CD4-positive, alpha-beta T cell treated with Interleukin-2 at 100 ng/mL for 4 hours (primary cell): Measurements from ENCODE around the gene PNPLA7.
"Not testable (repeated sequence)": the region's sequence is repeated elsewhere in the genome, so short reads cannot be mapped to it uniquely, and the experiment has no call there.

Experiments
- DNase-seq: peaks from one replicate; pipeline ENCODE4 v3.0.0-alpha.2; 2020; ENCODE audit warnings: low spot score

PNPLA7 gene

DNA sequence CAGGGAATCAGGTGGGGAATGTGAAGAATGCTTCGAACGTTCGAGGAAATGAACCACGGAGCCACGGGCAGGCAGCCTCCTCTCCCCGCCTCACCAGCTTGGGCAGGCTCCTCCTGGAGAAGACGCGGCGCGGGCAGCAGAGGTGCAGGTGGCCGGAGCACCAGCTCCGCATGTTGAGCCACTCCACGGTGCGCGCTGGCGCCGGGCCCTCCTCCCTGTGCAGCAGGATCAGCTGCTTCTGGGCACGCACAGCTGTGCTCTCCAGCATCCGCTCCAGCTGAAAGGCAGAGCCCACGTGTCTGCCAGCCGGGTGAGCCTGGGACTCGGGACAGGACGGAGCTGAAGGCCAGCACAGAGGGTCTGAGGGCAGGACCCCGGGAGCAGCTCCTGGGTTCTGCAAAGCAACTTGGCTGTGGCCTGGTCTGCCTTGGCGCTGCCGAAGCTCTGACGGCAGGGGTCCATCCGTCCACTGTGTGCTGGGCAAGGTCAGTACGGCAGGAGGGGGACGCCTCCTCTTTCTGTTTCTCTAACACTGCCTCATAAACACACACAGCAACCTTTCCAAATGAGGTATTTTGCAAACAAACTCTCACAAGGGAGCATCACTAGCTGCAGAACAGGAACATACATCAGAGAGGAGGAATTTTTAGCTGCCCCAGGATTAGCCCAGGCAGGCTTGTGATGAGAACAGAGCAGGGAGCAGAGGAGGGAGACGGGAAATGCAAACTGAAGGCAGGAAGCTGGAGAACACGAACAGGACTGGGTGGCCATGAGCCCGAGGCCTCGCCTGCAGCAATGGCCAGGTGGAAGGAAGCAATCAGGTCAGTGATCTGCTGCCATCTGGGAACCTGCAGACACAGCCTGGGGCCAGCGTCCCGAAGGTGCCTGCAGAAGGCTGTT is 71.0 kb downstream of the PNPLA7 start:
- no peak for DNase-seq

DNA sequence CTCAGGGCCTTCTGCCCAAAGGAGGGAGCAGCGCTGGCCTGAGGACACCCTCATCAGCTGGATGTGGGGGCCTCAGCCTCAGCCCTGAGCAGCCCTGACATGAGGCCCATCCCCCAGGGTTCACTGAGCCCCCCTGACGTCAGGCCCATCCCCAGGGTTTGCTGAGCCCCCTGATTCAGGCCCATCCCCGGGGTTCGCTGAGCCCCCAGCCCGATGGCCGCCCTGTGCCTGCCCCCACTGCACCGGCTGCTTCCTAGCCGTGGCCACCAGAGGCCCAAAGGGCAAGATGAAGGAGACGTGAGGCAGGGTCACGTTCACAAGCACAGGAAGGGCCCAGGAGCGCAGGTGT is 71.6 kb downstream of the PNPLA7 start:
- no peak for DNase-seq

DNA sequence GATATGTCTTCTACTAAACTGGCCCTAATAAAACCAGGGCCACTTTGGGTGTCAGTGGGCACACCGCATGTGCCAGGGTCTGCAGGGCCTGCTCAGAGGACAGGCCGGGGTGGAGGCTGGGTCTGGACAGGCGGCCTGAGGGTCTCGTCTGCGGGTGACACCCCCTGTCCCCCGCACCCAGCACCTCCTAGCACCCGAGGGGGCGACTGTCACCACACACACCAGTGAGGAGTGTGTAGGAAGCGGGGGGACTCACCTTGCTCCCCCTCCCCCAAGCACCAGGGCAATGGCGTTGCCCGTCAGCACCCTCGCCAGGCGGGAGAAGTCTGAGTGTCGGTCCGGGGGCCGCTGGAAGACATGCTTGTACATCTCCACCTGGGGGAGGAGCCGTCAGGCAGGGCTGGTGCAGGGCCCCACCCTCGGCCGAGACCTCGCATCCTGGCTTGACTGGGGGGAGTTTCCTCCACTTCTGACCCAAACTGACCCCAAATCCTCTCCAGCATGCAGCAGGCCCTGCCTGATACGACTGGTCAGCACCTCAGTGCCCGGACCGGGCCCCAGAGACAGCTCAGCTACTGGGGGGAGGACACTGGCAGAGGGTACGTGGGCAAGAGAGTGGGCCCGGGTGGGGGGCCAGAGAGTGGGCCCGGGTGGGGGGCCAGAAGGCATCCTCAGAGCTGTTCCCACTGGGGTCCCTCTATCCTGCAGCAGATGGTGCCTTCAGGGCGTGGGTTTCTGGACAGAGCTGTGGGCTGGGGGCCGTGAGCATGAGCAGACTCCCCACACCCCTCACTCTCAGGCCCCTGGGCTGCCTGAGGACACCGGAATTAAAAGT is 72.2 kb downstream of the PNPLA7 start:
- no peak for DNase-seq

DNA sequence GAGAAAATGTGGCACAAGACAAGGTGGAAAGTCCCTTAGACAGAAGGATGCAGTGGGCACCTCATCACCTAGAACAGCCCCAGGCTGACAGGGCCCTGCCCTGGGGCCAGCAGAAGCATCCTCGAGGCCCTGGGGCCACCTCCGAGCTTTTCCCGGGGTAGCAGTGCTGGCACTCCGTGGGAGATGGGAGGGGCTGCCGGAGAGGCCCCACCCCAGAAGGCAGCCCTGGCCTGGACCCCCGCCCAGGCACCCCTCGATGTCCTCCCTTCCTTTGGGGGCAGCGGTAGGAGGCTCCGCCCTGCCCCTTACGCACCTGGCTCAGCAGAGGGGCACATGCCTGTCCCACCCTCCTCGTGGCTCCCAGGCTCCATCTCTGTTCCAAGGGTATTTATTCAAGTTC is 73.3 kb downstream of the PNPLA7 start:
- DNase-seq, result no peak

DNA sequence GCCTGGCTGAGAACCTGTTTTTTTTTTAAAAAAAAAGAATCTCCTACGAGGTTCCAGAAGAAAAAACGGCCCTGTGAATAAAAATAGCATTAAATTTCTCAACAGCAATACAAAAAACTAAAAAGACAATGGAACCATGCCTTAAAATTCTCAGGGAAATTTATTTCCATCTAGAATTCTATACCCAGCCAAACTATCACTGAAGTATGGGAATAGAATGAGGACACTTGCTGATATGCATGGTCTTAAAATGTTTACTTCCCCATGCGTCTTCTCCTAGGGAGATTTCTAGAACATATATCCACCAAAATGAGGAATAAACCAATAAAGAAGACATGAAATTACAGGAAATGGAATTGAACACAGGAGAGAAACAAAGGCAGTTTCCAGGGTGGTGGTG is 74.5 kb downstream of the PNPLA7 start:
- DNase-seq, result no peak

DNA sequence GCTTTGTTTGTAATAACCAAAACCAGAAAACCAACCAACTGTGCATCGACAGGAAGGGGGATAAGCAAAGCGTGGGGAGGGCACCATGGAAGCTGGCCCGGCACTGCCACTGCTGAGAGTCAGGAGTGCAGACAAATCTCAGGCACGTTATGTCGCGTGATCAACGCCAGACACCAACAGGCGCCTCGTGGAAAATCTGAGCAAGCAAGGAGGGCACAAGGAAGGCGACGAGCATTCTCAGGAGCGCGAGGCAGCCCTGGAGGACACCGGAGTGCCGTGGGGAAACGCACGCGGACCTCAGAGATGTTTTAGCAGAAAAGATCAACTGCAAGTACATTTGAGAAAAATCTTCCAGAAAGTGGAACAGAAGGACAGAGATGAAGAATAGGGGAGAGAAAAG is 75.9 kb downstream of the PNPLA7 start:
- no peak for DNase-seq

DNA sequence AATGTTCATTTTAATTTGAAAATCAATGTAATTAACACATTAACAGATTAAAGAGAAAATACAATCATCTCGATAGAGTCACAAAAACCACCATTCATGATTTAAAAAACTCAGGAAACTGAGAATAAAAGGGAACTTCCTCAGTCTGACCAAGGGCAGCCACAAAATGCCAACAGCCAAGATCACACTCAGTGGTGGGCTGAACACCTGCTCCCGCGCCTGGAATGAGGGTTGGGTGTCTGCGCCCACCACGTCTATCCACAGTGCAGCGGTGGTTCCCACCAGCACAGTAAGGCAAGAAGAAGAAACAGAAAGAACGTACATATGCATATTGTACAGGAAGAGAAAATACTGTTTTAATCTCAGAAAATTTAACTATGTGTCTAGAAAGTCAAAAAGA is 79.4 kb downstream of the PNPLA7 start:
- no peak for DNase-seq

DNA sequence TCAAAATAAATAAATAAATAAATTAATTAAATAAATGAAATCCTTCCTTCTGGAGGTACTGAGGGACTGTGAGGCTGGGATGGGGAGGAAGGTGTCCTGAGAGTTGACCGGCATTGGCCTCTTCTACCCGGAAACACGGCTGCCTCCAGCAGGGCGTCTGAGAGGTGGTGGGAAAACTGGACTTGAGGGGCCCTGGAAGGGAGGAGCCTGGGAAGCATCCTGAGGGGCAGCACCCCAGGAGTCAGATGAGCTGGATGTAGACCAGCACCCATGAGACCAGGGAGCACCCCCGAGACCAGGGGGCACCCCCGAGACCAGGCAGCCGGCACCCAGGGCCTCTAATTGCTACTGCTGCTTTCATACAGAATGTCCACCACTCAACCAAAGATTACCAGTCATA is 82.3 kb downstream of the PNPLA7 start:
- DNase-seq, result no peak

DNA sequence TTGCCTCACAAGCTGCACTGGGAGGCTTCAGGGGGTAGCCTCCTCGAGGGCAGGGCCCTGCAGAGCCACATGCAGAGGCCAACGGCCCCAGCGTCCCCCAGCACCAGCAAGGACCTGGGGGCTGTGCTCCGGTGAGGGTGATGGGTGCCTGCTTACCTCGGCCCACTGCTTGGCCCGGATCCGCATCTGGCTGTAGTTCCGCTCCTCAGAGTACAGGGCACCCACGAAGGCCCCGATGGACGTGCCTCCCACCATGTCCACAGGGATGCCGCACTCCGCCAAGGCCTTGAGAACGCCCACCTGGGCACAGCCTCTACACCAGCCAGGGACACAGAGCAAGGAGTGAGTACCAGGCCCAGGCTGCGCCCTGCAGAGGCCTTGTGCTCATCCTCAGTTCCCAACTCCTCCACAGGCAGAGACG is 83.0 kb downstream of the PNPLA7 start:
- no peak for DNase-seq

DNA sequence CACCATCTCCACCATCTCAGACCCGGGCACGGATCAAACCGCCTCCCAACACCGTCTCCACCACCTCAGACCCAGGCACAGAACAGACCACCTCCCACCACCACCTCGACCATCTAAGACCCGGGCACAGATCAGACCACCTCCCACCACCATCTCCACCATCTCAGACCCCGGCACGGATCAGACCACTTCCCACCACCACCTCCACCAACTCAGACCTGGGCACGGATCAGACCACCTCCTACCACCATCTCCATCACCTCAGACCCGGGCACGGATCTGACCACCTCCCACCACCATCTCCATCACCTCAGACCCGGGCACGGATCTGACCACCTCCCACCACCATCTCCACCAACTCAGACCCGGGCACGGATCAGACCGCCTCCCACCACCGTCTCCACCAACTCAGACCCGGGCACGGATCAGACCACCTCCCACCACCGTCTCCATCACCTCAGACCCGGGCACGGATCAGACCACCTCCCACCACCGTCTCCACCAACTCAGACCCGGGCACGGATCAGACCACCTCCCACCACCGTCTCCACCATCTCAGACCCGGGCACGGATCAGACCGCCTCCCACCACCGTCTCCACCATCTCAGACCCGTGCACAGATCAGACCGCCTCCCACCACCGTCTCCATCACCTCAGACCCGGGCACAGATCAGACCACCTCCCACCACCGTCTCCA is 83.7 kb downstream of the PNPLA7 start:
- not testable (repeated sequence) for DNase-seq

DNA sequence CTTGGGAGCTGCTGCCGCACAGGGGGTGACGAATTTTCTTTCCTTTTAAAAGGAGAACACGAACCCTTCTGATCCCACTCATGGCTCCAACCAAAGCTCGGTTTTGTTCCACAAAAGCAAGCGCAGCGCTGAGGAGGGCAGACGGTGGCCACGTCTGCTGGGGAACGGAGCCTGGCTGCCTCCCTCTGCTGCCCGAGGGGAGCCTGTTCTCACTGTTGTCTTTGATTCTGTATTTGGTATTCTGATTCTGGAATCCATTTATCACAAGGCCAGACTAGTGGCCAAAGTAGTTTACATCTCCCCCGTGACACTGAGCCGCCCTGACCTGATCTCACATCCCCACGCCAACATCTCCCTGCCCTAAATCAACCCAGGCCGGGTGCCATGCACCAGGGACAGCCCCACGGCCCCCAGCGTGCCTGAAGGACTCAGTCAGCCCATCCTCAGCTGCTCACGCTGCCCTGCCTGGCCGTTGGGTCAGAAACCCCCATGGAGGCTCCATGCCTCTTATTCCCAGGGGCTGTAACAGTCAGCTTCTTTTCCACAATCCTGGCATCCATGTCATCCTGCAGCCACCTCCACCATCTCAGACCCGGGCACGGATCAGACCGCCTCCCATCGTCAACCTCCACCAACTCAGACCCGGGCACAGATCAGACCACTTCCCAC is 84.3 kb downstream of the PNPLA7 start:
- no peak for DNase-seq

DNA sequence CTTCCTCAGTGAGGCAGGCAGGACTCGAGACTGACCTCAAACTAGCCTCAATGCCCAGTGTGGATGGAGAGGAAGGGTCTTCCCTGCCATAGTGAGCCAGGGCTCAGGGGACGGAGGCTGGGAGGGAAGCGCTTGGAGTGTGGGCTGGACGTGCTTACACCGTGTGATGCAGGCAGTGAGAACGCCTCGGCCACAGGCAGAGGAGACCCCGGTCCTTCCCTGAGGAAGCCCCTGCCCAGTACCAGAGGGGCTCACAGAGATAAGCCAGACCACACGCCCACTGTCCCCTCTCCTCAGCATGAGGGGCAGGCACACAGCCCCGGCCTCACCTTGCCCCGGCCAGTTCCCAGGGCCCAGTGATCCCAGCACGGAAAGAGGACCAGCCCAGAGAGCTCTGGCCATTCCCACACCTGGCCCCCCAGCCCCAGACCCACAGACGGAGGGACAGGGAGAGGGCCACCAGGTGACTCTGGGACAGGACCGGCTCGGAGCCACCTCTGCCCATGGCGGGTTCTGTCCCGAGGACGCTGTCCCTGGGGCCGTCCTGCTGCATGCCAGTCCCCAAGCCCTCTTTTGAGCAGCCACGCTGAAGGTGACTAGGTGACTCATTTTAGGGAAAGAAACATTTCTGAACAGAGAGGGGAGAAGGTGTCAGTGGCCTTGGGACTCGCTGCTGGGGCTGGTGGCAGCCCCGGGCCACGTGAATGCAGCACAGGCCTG is 85.0 kb downstream of the PNPLA7 start:
- DNase-seq, result no peak

DNA sequence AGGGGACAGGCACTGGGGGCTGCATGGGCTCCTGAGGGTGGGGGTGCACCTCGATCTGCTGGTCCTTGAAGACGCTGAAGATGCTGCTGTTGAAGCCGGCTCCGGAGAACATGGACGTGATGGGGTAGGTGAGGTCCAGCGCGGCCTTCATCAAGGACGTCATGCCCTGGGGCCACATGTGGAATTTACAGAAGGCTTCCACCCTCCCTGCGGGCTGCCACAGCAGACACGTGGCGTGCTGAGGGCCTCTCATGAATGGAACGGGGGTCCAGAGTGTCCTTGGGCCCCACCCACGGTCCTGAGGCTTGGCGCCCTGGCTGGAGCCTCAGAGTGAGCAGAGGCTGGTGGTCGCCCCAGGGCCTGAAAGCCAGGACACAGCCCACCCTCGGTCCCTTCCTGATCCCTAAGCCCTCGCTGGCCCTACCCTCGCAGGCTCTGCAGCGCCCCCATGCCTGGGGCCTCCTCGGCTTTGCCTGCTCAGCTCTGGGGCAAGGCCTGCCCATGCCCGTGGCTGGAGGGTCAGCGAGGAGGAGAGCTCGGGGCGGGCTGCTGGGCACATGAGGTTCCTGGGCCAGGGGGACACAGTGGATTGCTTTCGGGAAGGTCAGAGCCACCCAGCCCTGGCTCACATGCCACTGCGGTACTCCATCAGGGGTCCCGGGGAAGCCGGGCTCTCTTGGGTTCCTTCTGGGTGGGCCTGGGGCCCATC is 85.8 kb downstream of the PNPLA7 start:
- DNase-seq, result no peak

DNA sequence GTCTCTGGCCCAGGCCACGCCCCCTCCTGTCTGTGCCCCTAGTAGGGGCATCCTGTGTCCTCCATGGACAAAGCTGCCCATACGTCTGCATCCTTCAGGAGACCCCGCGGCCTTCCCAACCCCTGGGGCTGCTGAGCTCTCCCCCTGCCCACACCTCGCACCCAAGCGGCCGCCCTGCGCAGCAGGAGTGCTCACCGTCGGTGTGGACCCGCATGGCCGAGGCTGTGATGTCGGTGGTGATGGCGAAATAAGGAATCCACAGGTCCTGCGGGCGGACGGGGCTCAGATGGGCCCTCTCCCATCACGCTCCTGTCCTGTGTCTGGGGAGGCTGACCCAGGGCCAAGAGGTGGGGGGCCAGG is 86.3 kb downstream of the PNPLA7 start:
- DNase-seq, result no peak

DNA sequence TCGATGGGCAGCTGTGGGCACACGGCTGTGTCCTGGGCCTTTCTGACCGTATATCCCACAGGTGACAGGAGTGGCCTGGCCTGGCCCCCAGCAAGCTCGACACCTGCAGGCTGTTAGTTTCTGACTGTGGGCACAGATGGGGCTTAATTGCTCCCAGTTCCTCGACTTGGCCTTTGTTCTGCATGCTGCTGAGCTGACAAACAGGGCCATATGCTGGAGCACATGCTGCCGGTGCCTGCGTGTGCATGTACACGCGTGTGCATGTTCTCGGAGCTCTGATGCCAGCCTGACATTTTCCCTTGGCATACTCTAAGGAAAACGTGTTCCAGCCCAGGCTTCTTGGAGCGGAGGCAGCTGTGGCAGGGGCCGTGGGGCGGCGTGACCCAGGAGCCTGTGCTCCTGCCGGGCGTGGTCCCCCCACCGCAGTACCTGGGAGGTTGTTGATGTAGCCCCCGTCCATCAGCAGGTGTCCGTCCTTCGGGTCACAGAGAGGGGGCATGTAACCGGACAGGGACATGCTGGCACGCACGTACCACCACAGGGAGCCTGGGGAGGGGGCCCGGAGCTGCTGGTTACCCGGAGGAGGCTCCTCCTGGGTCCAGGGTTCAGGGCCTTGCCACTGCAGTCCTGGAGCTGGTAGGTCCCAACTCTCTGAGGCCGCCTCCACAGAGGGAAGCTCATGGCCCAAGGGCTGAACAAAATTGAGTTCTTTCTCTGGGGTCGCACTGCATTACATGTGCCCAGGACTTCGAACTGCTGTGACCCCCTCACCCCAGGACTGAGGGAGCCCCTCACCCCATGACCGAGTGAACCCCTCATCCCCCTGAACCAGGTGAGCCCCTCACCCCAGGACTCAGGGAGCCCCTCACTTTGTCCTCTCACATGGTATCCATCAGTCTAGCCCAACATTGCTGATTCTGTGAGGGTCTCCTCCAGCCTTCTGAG is 86.9 kb downstream of the PNPLA7 start:
- no peak for DNase-seq

DNA sequence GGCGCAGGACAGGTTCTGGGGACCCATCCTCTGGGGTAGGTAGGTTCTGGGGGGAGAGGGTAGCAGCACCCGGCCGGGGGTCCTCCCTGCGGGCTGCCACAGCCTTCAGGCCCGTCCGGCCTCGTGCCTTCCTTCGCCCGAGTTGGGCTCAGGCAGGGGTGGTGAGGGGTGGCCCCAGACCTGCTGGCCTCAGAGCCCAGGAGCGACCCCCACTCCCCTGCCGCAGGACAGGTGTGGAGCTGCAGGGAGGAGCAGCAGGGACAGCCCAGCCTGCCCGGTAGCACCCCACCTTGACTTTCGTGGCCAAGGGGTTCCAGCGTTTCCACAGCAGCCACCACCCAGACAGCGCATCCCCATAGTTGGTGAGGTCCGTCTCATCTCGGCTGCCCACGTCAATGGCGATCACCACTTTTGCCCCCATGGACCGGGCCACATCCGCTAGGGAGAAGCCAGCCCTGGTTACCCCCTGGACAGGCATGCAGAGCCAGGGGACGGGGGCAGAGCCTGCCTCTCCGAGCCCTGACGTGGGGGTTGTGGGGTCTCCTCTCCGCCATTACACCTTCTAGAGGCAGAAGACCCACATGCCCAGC is 87.7 kb downstream of the PNPLA7 start:
- no peak for DNase-seq

DNA sequence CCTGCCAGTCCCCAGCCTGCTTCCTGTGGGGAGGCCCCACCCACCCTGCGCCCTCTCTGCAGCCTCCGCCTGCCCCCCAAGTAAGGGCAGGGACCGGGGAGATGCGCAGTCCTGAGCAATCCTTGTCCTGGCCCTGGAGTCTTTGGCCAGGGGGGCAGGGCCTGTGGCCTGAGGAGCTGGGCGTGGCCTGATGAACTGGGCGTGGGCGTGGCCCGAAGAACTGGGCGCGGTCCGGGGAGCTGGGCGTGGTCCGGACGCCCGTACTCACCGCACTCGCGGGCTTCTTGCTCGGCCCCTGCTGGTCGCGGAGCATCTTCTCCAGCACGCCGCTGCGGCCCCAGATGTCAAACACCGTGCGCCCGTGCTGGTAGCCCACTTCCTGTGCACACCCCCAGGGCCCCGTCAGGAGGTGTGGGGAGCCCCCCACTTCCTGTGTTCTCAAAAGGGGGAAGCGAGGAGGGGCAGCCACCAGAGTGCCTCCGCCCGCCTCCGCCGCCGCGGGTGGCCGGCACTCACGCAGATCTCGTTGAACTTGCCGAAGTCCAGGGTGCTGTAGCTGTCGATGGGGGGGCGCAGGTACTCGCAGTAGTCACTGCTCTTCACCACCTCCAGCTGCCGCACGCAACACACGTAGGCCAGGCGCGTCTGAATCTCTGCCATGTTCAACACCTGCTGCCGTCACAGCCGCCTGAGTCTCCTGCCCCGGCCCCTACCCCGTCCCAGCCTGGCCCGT is 88.4 kb downstream of the PNPLA7 start:
- peak; percentile 72 for DNase-seq

DNA sequence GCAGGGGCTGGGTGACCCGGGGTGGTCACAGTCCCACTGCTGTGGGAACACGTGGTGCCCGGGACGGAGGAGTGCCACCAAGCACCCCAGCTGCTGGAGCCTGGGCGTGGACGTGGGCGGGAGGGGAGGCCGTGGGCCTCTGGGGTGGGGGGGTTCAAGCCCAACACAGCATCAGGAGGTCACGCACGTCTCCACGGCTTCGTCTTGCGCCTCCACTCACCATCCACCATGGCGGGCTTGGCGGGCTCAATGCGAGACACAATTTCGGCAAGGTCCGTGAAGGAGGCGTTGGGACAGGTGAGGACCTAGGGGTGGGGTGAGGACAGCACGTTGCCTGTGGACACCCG is 88.9 kb downstream of the PNPLA7 start:
- DNase-seq, result no peak
